ELF-1 (cell line): ENCODE results near the gene ABAT.

Source experiments
- DNase-seq: peaks from one replicate; pipeline ENCODE4 v3.0.0-alpha.2; 2016; ENCODE audit warnings: low read depth, low spot score

ABAT gene

DNA sequence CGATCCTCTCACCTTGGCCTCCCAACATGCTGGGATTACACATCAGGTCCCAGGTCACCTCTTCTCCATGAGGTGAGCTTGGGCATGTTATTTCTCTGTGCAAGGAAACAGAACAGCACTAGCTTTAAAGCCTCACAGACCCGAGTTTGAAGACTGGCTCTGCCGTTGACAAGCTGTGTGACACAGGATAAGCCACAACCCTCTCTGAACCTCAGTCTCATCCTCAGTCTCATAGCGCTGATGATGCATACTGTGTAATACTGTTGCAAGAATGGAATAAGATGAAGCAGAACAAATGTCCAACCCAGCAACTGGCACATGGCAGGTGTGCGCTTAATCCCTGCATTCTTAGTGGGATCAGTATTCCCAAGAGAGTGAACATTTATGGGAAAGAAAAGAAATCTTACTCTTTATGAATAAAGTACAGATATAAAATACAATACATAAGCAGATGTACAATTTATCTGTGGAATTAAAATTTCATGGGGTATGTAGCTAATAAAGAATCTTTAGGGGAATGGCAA, 43.5 kb downstream of the ABAT start:
- no peak for DNase-seq

DNA sequence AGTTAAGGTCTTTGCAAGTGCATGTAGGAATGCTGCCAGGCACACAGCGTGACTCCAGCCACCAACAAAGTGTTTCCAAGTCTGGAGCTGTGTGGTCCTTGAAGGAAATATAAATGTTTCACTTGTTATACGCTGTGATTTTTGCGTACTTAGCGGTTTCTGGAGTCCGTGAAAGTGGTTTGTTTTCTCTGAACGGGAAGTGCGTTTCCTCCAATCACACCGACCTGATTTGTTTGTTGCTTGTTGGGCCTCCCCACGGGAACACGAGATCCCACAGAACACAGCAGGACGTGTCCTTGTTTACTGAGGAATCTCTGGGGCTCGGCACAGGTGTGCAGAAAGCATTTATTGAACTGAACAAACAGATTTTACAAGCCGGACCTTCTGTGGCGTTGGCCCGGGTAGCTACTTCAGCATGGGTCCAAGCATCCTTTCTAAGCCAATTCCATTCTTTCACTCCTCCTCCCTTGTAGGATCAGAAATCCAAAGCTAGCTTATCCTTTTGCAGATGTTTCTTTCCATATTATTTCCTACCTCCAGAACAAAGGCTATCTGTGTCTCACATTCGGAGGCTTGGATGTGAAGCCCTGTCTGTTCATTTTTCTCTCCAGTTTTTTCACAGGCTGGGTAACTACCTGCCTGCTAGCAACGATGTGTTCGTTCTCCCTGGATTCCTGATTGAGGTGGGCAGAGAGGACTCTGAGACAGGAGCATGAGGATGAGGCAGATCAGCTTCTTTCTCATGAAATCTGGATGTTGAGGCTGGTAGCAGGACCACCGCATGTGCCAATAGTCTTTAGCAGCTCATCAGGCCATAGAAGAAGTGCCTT, 44.6 kb downstream of the ABAT start:
- no peak for DNase-seq

DNA sequence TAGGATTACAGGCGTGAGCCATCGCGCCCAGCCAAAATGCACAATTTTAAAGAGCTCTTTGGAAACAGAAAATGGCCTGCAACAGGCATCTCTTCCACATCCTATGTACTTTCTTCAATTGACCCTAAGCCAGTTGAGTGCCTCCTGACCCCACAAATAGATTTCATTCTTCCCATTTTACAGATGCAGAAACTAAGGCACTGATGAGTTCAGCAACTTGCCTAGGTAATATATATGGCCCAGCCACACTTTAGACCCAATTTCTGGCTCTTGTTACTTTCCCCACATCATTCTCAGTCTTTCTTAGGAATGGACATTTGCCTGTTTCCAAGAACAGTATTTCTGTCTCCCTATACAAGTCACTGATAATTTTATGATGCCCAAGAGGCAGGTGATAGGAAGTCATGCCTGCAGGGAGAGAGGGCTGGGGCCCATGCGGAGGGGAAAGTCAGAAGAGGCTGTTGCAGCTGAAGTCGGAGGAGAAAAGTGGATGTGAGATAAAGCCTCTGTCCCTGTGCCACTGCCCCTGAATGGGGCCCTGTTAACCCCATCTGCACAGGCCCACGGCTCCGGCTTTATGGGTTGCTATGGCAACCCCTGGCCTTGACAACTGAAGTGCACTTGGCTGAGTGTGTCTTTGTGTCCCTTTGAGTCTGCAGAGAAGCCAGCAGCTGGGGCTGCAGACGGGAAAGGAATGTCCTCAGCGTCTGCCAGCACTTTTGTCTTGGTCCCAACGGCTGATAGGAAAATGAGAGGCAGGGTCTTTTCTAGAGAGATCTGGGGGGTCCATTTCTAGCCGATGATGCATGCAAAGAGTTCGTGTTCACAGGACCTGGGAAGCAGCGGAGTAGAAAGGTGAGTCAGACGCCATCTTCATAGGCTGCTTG, 45.9 kb downstream of the ABAT start:
- DNase-seq: peak; percentile 51

DNA sequence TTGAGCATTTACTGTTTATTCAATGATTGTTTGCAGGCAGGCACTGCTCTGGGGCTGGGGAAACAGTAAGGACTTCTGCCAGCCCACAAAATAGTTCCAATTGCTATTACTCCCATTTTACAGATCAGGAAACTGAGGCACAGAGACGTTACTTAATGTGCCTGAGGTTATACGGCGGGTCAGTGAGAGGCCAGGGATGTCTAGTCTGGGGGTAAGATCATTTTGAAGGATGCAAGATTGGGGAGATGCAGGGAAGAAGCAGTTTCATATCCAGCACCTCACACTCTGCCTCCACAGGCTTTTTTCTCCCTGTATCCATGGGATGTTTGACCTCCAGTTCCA, 46.5 kb downstream of the ABAT start:
- no peak for DNase-seq

DNA sequence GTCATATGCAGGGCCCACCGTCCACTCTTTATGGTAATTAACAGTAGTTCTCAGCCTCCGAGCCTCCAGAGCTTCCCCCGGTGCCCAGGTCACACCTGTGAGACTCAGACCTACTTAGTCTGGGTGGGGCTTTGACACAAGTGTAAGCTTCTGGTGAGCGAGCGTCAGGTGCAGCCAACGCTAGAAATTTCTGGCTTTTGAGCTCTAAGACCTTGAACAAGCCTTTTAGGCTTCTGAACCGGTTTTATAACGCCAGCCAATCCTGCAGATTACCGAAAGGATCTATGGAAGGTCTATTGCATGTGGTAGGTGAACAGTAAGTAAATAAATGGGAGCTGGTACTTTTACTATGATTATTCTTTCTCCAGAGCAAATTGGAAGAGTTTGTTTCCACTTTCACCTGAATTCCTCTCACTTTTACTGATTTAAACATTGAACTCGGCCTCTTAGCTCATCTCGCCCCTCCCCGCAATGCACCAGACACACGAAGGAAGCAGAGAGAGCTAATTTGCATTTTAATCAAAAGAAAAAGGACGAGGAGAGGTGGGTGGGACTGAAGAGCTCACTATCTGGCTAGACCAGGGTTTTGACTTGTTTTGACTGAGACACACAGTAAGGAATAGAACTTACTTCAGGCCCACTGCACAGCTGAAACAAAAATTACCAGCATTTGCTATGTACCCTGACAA, 47.1 kb downstream of the ABAT start:
- no peak for DNase-seq

DNA sequence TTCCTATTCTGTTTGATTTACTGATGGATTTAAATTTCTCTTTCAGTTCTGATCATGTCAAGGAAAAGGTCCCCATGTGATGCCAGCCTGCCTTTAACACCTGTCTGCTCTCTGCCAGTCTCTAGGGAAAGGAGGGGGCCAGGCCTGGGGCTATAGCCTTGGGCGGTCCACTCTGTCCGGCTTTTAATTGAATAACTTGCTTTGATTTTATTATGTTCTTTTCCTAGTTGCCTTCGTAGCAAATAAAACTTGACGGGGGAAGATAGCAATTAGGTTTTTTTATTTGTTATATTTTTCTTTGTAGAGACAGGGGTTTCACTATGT, 47.6 kb downstream of the ABAT start:
- no peak for DNase-seq

DNA sequence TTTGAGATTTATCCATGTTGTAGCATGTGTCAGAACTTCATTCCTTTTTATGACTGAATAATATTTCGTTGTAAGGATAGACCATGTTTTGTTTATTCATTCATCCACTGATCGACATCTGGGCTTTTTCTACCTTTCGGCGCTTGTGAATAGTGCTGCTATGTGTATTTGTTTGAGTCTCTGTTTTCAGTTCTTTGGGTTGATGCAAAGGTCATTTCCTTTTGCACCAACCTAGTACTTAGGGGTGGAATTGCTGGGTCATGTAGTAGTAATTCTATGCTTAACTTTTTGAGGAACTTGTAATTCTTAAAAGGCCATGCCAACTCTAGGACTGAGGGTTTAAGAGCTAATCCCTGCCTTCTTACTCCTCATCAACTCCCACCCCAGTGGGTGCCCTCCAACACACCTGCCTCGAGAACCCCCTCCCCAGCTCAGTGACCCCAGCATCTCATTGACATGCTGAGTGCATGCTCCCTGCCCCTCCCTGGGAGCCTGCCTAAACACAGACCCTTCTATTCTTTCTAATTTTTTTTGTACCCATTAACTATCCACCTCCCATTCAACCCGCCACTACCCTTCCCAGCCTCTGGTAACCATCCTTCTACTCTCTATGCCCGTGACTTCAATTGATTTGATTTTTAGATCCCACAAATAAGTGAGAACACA, 51.2 kb downstream of the ABAT start:
- DNase-seq: no peak

DNA sequence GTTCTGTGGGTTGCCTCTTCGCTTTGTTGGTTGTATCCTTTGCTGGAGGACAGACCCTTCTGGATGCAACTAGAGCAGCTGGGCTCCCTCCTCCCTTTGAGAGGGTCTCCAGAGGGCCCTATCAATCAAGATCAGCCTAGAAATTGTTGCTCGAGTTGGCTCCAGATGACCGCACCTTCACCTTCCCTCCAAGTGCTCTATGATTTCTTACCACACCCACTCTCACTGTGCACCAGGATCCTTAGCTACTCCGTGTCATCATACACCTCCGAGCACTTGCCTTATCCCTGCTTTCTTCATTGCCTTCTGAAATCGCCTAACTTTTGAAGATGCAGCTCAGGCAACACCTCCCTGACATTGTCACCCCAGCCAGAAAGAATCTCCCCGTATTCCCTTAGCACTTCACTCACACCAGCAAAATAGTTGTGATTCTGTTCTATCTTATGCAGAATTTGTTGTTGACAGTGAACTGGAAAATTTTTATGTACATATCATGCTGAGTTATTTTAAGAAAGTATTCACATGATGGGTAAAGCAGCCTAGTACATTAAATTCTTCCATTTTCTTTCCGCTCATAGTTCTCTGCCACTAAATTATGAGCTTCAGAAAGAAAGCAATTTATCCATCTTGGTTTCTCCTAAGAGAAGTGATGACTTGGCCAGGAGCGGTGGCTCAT, 52.9 kb downstream of the ABAT start:
- no peak for DNase-seq

DNA sequence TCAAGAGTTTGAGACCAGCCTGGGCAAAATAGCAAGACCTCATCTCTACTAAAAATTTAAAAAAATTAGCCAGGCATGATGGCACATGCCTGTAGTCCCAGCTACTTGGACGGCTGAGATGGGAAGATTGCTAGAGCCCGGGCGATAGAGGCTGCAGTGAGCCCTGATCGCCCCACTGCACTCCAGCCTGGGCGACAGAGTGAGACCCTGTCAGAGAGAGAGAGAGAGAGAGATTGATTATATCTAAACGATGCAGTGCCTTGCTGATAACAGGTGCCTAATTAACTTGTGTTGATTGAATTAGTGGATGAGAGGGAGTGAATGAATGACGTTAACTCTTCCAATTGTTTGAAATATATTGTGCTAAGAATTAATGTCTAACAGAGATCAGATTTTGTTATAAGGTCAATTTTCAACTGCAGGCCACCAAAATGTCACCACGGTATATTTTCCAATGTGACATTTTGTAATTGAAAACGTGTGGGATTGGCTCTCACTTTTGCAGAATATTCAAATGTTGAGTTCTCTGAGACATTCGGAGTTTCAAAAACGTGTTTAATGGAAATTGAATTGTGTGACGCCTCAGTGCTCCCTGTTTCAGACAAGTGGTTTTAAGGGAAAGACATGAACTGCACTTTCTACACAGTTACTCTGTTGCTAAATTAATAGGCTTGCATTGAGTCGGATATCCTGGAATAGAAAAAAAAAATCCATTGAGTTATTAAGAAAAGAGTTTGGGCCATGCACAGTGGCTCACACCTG, 53.6 kb downstream of the ABAT start:
- DNase-seq: no peak

DNA sequence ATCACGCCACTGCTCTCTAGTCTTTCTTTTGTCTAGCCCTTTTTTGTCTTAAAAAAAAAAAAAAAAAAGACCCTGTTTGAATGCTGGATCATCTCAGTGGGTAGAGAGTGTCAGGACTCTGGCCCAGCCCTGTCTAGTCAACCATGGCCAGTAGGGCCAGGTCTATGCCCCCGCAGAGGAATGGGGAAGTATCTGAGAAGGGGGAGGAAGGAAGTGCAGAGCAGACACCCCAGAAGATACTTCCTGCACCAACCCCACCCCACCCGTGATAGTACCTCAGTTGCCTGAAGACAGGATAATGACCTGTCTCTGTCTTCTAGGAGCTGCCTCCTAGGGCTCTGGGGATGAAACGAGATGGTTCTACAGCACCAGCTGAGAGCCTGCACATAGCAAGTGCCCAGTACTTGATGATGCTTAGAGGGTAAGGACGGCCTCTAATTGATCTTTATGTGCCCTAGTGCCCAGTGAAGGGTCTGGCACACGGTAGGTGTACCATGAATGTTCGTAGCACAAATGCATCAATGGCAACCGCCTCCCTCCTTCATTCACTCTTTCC, 55.4 kb downstream of the ABAT start:
- no peak for DNase-seq

DNA sequence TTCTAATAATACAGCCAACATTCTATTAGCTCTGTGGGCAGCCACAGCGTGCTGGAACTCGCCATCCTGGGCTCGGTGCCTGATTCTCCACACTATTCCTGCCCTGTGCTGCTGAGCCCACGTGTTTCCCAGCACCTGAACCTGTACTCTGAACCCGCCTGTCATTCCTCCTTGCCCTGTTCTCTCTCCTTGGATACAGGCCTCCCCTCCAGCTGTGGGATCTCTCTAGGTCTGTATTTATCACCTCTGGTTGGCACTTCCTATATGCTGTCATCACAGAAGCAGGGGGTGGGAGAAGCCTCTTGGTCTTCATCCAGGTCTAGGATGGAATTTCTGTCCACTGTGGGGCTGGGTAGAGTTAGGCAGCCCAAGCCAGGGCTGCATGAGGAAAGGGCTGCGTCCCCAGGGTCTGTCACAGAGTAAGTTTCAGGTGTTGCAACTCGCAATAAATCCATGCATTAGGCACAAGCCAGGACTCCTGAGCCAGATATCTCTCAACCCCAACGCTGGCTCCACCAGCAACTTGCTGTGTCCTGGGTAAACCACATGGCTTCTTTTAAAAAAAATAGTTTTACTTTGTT, 56.0 kb downstream of the ABAT start:
- no peak for DNase-seq

DNA sequence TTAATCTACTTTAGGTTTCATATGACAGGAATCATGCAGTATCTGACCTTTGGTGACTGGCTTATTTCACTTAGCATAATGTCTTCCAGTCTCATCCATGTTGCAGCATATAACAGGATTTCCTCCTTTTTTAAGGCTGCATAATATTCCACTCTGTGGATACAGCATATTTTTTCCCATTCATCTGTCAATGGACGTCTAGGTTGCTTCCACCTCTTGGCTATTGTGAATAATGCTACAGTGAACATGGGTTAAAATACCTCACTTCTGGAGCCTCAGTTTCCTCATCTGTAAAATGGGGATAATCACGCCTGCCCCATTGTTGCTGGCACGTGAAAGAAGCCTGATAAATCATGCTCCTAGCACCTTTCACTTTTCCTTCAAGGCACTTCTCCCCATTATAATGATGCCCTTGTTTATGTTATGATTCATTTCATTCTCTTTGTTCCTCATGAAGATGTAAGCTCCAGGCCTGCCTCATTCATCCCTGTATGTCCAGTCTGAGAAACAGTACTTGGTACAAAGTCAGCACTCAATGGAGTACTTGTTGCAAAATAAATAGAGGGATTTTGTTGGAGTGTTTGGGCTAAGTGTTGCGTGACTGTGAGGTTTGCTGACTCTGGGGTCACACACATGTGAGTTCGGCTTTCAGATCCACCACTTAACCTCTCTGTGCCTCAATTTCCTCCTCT, 59.6 kb downstream of the ABAT start:
- DNase-seq: no peak

DNA sequence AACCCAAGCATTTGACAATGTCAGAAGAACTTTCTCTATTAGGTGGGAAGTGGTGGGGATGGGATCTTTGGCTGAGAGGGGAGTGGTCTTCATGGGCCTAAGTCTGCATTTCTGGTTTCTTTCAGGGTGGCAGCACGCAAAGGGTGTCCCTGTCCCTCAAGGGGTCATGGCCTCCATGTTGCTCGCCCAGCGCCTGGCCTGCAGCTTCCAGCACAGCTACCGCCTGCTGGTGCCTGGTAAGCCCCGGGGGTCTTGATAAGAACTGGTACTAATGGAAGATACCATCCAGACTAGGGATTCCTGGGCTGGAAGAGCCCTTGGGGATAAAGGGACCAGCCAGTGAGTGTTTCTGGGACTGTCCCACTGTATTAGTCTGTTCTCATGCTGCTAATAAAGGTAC, 61.2 kb downstream of the ABAT start:
- DNase-seq: no peak

DNA sequence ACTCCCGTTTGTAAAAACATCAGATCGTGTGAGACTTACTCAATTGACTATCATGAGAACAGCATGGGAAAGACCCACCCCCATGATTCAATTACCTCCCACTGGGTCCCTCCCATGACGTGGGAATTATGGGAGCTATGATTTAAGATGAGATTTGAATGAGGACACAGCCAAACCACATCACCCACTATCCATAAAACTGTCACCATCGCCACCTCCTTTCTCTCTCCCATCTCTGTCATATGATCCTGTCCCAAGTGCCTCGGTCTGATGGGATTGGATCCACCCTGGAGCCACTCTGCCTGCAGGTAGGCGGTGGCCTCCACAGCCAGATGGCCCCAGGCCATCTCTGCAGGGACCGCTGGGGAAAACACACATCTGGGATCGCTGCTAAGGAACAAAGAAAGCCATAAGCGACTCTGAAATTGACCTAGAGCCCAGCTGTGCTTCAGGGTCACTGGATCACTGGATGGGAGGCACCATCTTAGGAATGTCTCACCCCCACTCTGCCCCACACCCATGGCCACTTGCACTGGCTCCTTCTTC, 61.8 kb downstream of the ABAT start:
- peak; percentile 37 for DNase-seq

DNA sequence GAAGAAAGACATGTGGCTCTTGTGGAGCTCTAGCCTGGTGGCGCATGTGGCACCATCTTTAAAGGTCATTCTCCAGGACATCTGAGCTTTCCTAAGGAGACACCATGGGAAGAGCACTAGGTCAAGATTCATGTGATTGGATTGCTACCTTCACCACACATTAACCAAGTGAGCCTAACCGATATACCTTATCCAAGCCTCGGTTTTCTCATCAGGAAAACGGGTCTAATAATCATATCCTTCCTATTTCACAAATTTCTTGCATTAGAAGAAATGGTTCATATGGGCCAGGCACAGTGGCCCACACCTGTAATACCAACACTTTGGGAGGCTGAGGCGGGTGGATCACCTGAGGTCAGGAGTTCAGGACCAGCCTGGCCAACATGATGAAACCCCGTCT, 64.7 kb downstream of the ABAT start:
- no peak for DNase-seq

DNA sequence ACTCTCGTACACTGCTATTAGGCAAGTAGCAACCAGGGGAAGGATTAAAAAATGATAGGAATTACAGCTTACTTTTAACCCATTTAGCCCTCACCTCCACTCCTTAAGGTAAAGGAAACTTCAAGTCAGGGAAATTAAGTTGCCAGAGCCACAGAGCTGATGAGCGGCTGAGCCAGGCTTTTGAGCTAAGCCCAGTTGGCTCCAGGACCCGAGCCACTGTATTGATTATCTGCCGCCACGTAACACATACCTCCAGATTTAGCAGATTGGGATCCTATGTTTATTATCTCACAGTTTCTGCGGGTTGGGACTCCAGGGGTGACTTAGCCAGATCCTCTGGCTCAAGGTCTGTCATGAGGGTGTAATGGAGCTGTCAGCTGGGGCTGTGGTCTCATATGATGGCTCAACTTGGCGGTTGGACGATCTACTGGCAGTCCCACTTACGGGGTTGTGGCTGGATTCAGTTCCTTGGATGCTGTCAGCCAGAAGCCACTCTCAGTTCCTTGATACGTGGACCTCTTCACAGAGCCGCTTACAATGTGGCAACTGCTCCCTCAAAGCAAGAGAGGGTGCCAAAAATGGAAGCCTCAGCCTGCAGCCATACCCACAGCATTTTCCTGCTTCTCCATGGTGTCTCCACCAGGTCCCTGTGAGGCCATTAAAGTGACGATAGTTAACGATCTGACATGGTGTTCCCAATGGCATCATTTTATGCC, 65.7 kb downstream of the ABAT start:
- no peak for DNase-seq

DNA sequence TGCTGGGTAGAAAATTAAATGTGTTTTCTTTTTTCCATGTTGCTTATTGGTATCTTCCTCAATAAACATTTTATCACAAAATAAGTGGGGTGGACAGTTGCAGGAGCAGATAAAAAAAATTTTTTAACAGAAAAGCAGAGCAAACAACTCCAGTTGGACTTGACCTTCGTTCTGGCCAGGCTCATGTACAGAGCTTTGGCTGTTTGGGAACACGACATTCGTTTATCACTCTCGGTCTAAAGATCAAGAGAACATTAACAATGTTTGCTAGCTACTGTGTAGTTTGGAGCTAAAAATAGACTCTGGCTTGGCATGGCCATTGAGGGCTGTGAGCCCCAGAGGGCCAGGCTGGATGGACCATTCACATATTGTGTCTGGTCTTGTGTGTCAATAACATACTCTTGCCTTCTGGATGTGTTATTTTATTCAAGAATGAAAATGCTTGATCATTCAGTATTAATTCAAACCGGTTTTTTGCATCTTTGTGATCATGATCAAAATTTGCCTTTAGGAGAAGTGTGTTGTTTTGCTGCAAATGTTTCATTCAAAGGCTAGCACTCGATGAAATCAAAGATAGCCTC, 66.4 kb downstream of the ABAT start:
- no peak for DNase-seq

DNA sequence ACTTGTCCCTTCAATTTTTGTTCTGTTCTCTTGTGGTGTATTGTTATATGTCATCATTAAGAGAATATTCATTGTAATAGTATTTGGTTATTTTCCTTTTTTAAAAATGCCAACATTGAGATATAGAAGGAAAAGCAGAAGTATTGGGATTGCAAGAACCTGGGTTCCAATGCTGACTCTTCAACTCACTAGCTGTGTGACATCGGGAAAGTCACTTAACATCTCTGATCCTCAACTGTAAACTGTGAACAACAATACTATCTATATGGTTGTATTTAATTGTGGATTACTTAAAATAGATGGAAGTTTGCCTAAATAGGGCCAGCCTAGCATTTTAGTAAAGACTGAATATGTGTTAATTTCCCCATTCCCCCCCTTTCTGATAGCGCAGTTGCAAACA, 67.2 kb downstream of the ABAT start:
- no peak for DNase-seq
